HG02840 (cell line): ENCODE data around the gene LTA.
A peak's percentile ranks its signal among the peaks of the same experiment; 100 is the strongest.
"Not testable (repeated sequence)": the region's sequence is repeated elsewhere in the genome, so short reads cannot be mapped to it uniquely, and the experiment has no call there.

Experiments used
- ATAC-seq: cut with Tn5 transposase; IDR thresholded peaks from one replicate; pipeline ENCODE4 v1.9.1; 2021; ENCODE audit warnings: mild to moderate bottlenecking, moderate library complexity, moderate number of reproducible peaks; ENCODE audit not compliant: unreplicated experiment, low FRiP score

LTA gene

GRCh38 chr6:31541658-31542521, 30.2 kb upstream of the LTA start, which contains the start of gene DDX39B:
TSS of gene DDX39B (minus strand) at chr6:31542003. CDS start at chr6:31540532, 1,471 bp downstream.
- ATAC-seq: peak; percentile 85

GRCh38 chr6:31543639-31544038, 28.4 kb upstream of the LTA start:
- ATAC-seq: no peak

GRCh38 chr6:31544676-31545075, 27.4 kb upstream of the LTA start:
- no peak for ATAC-seq

- ATAC-seq: no peak
Observed at GRCh38 chr6:31545291-31545690, 26.8 kb upstream of the LTA start.

- no peak for ATAC-seq
Observed at GRCh38 chr6:31546339-31546957, 25.6 kb upstream of the LTA start, which contains the start of gene ATP6V1G2. TSS of gene ATP6V1G2 (minus strand) at chr6:31546608. CDS start at chr6:31546559, 49 bp downstream.

GRCh38 chr6:31546958-31547726, 24.9 kb upstream of the LTA start, which contains the start of gene NFKBIL1:
TSS of gene NFKBIL1 (plus strand) at chr6:31547608. CDS start at chr6:31547695, 87 bp downstream.
- ATAC-seq: peak; percentile 72

GRCh38 chr6:31547727-31548543, 24.2 kb upstream of the LTA start:
- ATAC-seq: no peak

- no peak for ATAC-seq
Observed at GRCh38 chr6:31548544-31548873, 23.6 kb upstream of the LTA start.

- not testable (repeated sequence) for ATAC-seq
Observed at GRCh38 chr6:31551371-31551770, 20.7 kb upstream of the LTA start.

GRCh38 chr6:31556307-31556706, 15.8 kb upstream of the LTA start:
- no peak for ATAC-seq

GRCh38 chr6:31557443-31558317, 14.4 kb upstream of the LTA start:
- no peak for ATAC-seq

- ATAC-seq: no peak
Observed at GRCh38 chr6:31558318-31558625, 13.8 kb upstream of the LTA start.

- no peak for ATAC-seq
Observed at GRCh38 chr6:31558631-31559500, 13.2 kb upstream of the LTA start.

- ATAC-seq: no peak
Observed at GRCh38 chr6:31559606-31559957, 12.5 kb upstream of the LTA start.

- peak; percentile 71 for ATAC-seq
Observed at GRCh38 chr6:31559958-31560696, 12.0 kb upstream of the LTA start.

GRCh38 chr6:31560697-31561058, 11.4 kb upstream of the LTA start:
- no peak for ATAC-seq

GRCh38 chr6:31567531-31568370, 4.3 kb upstream of the LTA start:
- ATAC-seq: no peak
